Esophagus mucosa (tissue), 1 donor: ENCODE measurements around the gene SLC35E2B. TPM values are rescaled to one million over a fixed set of nuclear protein-coding genes. Genes with fewer than 3 reads are reported as not detected.
"Not testable (repeated sequence)": the region's sequence is repeated elsewhere in the genome, so short reads cannot be mapped to it uniquely, and the experiment has no call there.

Experiments
- ATAC-seq: fragments of 200-7000 bp; cut with Tn5 transposase; one replicate; pipeline ENCODE4 v1.9.1; 2020
- total RNA-seq: library from RNA; stranded (reverse); gene quantifications from one replicate; pipeline ENCODE4 v1.2.4, GENCODE V29; 2023
- donor health status: DM: yes; HTN: yes; CAD: no.

Gene SLC35E2B
- total RNA-seq, 1 donor from 2014 or later, result 17.4 TPM

DNA sequence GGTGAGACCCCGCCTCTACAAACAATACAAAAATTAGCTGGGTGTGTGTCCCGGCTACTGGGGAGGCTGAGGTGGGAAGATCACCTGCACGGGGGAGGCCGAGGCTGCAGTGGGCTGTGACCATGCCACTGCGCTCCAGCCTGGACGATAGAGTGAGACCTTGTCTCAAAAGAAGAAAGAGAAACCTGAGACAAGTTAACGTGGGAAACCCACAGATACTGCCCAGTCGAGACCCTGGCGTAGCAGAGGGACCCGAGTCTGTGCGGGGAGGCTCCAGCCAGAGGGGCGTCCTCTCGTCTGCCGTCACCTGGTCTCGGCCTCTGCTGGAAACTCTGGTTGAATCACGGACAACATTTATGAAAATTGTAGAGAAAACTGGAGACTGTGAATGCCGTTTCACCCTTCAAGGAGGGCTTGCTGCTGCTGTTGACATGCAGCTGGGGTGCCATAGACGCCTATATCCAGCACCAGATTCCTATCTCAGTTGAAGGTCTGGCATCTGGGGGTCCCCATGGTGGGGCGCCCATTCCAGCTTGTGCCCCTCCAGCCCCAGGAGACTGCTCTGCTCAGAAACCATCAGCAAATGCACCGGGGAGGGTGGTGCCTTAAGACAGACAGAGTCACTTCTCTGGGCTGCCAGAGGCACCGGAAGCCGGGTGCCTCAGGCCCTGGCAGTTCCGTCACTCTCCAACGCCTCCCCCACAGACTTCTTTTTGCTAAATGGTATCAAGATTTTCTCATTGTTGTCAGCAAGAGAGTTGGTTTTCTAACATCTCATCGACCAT lies 20.2 kb downstream of the SLC35E2B start:
- ATAC-seq, result no peak

DNA sequence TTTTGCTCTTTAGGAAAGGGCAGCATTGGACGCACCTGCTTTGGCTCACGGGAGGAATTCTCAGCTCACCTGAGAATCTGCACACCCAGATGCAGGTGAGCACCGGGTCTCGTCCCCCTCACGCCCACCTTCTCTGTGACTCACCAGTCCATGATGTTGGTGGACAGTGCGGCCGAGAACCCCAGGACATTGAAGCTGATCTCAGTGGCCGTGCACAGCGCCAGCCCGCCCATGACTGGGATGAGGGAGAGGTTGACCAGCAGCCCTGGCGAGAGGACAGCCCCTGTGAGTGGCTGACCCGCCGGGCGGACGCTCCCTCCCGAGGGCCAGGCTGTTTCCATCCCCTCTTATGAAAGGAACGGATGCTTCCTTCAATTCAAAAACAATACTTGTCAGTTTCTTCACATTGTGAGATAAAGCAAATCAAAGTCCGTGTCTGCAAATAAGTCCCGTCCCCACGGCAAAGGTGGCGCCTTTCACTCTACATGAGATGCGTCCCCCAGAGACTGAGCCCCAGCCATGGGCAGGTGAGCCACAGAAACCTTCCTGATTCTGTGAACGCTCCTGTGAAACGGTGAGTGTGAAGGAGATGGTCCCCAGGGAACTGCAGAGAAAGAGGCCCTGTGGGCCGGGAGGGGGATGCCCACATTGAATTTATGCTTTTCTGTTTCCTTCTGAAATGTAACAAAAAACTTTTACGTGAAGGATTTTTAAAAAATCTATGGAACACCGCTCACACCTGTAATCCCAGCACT lies 21.1 kb downstream of the SLC35E2B start:
- ATAC-seq, result peak; percentile 10

DNA sequence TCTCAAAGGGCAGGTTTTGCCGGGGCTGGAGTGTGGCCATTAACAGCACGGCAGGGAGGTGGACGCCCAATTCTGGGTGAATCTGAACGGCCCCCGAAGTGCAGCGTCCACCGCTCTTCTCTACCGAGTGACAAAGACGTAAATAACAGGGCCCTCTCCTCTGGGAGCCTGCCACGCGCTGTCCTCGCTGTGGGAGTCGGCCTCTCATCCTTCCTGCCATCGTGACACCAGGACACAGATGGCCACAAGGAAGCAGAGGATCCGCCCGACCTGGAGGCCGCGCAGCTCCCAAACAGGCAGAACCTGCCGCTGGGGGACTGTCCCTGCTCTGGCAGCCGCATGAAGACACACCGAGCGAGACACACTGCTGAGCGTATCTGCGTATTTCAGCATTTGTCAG lies 21.7 kb downstream of the SLC35E2B start:
- peak; percentile 80 for ATAC-seq

DNA sequence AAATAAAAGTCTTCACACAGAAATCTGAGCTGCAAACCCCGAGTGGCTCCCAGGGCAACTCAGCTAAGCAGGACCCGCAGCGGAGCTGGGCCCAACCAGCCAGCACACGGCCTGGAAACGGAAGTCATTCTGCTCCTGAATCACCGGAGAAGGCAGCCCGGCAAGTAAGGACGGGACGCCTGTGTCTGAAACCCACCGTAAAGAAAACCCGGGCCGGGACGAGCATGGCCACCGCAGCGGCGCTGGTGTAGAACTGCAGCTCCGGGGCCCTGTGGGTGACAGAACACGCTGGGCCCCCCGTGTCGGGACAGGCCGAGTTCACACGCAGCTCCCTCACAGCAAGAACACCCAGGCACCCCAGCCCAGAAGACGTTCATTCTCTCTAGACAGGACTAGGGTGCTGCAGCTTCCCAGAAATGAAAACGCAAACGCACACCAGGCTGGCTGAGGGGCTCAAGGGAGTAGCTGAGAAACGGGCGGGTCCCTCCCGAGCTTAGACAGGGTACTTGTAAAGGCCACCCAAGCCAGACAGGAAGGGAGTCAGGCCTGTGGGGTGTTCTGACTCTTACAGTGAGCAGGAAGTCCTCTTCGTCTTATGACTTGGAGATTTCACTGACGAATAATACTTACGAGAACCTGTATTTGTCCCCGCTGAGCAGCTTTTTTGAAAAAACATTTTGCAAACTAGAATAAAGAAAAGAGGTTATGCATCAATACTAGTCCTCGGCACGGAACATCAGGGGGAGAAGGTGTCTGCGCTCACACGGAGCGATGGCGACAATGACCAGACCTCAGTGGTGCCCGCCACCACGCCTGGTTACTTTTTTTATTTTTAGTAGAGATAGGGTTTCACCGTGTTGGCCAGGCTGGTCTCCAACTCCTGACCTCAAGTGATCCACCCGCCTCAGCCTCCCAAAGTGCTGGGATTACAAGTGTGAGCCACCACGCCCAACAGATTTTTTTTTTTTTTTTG lies 22.8 kb downstream of the SLC35E2B start:
- ATAC-seq, result no peak

DNA sequence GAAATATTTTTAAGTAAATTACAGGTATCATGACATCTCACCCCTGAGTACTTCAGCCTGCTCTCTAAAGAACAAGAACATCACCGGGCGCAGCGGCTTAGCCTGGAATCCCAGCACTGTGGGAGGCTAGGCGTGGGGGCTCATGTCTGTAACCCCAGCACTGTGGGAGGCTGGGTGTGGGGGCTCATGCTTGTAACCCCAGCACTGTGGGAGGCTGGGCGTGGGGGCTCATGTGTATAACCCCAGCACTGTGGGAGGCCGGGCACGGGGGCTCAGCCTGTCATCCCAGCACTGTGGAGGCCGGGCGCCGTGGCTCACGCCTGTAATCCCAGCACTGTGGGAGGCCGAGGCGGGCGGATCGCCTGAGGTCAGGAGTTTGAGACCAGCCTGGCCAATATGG lies 26.1 kb downstream of the SLC35E2B start:
- ATAC-seq, result no peak

DNA sequence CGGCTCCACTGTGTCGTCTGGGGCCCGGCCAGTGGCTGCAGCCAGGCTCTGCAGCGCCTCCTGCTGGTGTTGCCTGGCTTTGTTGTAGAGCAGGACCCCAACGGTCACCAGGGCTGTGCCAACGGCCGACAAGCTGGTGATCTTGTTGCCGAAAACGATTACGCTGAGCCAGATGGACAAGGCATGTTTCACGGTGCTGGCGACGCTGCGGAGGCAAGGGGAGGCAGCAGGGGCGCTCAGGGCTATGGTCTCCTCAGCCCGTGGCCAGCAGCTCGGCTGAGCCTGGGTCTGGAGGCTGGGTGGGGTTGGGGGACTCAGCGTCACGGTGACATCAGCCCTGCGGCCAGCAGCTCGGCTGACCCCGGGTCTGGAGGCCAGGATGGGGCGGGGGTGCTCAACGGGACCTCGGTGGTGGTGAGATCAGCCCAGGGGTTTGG lies 26.8 kb downstream of the SLC35E2B start:
- ATAC-seq, result no peak

- no peak for ATAC-seq
Measured at GRCh38 chr1:1664941-1665814, 27.4 kb downstream of the SLC35E2B start.

- not testable (repeated sequence) for ATAC-seq
Measured at GRCh38 chr1:1664318-1664717, 28.3 kb downstream of the SLC35E2B start.

DNA sequence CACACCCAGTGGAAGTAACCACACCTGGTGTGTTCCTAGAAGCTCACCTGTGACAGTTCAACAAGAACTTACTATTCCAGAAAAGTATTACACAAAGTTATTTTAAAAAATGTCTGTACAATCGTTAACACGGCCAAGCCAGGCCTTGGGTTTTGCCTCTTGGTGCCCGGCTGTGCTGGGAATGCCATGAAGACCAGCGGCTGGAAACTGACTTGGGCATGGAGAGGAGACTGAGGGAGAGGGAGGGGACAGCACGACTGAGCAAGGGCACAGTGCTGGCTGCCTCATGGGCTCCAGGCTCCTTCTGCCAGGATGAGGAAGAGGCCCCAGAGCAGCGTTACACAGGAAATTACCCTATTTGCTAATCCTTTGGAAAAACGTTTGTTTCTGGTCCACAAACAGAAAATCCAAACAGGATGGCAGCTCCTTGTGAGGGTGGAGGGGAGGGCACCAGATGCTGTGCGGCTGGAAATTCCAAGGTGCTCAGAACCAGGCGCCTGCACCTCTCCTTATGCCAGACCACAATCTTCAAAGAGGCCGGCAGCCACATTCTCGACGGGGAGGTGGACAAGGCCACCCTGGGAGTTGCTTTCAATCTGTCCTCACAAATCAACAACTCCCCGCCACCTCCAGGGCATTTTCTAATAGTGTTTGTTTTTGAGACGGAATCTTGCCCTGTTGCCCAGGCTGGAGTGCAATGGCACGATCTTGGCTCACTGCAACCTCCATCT lies 29.6 kb downstream of the SLC35E2B start:
- ATAC-seq, result peak; percentile 45

GRCh38 chr1:1662392-1662791 lies 30.2 kb downstream of the SLC35E2B start:
- ATAC-seq, result not testable (repeated sequence)

- ATAC-seq, result peak; percentile 84
Measured at GRCh38 chr1:1658583-1659549, 33.7 kb downstream of the SLC35E2B start, which contains the start of gene CDK11B. TSS of gene CDK11B (minus strand) at chr1:1659004. CDS start at chr1:1657485, 1,519 bp downstream.

DNA sequence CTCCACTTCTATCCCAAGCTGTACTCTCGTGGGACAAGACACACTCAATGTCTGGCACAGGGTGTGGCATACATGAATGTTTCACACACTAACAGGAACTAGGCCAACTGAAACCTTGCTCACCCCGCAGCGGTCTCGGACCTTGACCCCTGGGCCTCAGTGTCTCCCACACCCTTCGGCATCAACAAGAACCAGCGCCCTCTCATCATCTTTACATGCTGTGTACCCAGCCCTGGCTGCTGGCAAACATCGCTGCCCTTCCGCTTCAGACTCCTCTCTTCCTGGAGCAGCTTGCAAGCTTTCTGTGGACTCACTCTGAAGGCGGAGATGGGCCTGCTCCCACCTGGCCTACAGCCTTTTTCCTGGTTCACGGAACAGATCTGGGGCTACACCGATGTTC lies 44.3 kb downstream of the SLC35E2B start:
- ATAC-seq, result not testable (repeated sequence)

GRCh38 chr1:1647567-1648241 lies 44.9 kb downstream of the SLC35E2B start:
- not testable (repeated sequence) for ATAC-seq

DNA sequence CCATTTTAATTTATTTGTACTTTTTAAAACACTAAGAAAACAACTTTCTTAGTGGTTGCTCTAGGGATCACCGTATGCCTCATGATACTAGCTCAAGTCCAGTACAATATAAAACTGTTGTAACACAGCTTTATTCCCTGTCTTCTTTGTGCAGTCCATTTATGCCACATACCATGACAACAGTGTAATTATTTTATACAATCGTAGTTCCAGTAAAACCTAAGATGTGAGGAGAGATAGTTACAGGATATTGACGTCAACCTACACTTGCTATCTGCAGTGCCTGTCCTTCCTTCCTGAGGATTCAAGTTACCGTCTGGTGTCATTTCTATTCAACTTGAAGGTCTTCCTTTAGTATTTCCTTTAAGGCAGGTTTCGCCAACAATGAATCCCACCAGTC lies 46.3 kb downstream of the SLC35E2B start:
- ATAC-seq, result not testable (repeated sequence)

GRCh38 chr1:1640711-1641461 lies 51.7 kb downstream of the SLC35E2B start:
- ATAC-seq, result peak; percentile 21

GRCh38 chr1:1640081-1640480 lies 52.5 kb downstream of the SLC35E2B start:
- not testable (repeated sequence) for ATAC-seq

GRCh38 chr1:1639368-1639767 lies 53.2 kb downstream of the SLC35E2B start:
- not testable (repeated sequence) for ATAC-seq

- ATAC-seq, result not testable (repeated sequence)
Measured at GRCh38 chr1:1638528-1638927, 54.1 kb downstream of the SLC35E2B start.
